Activated T-helper 2 cell treated with anti-CD3 and anti-CD28 coated beads, Interferon-gamma antibody, Interleukin-2, Interleukin-4, amounts not matched to agents 10 μg/mL and 5 μg/mL and 100 μg/mL, durations not matched to agents 14 hours and 24 hours and 36 hours (primary cell): ENCODE data around the gene NABP1. TPM values are rescaled to one million over a fixed set of nuclear protein-coding genes. Genes with fewer than 3 reads are reported as not detected.

Experiments used
- DNase-seq: peaks from one replicate; pipeline ENCODE4 v3.0.0; 2021; ENCODE audit warnings: low spot score
- H3K27ac Mint-ChIP-seq: one replicate; pipeline ENCODE4 v1.8.0; 2021; ENCODE audit warnings: mixed read lengths
- H3K27me3 Mint-ChIP-seq: one replicate; pipeline ENCODE4 v1.8.0; 2021; ENCODE audit warnings: low read depth, mixed read lengths
- H3K36me3 Mint-ChIP-seq: one replicate; pipeline ENCODE4 v1.8.0; 2021; ENCODE audit warnings: low read depth, mixed read lengths
- H3K4me1 Mint-ChIP-seq: one replicate; pipeline ENCODE4 v1.8.0; 2021; ENCODE audit warnings: low read depth, mixed read lengths
- H3K4me3 Mint-ChIP-seq: one replicate; pipeline ENCODE4 v1.8.0; 2021; ENCODE audit warnings: low read depth, mild to moderate bottlenecking, moderate library complexity, mixed read lengths
- H3K9me3 Mint-ChIP-seq: one replicate; pipeline ENCODE4 v1.8.0; 2021; ENCODE audit warnings: mixed read lengths
- intact Hi-C: fragments of 100-400 bp; cut with micrococcal nuclease; formaldehyde crosslinking; loops from one replicate; pipeline ENCODE4 v1.15.1; 2023
- total RNA-seq: library from RNA; stranded (reverse); gene quantifications from 2 replicates; pipeline ENCODE4 v1.2.3, GENCODE V29; 2022

Gene NABP1
- total RNA-seq, result 39.9 and 40.0 TPM in 2 replicates

- peaks cover 42% of the 10 kb centered on the region for H3K36me3 Mint-ChIP-seq
- peak within 1 kb of the TSS; percentile 99 for H3K27ac Mint-ChIP-seq
- intact Hi-C loops, result loop anchor here (1.0 to 5.0 kb wide), 6 partner anchors 486 to 955 kb away; partner anchors contain the start of gene STAT4
- peak within 1 kb of the TSS; percentile 84 for H3K4me3 Mint-ChIP-seq
- no peaks in the 10 kb centered on the region for H3K27me3 Mint-ChIP-seq
- peaks cover 51% of the 10 kb centered on the region for H3K4me1 Mint-ChIP-seq
- DNase-seq, result peak; percentile 97
- peaks cover 5% of the 10 kb centered on the region for H3K9me3 Mint-ChIP-seq
These were observed at the start of gene NABP1 for GRCh38 chr2:191677646-191678436. NABP1 (plus strand) TSS chr2:191678136; CDS start chr2:191678615, 479 bp downstream.

- H3K4me1 Mint-ChIP-seq, result peaks cover 46% of the 10 kb centered on the region
- no peak overlapping the region for H3K27ac Mint-ChIP-seq
- H3K9me3 Mint-ChIP-seq, result peaks cover 11% of the 10 kb centered on the region
- DNase-seq, result no peak
- peaks cover 4% of the 10 kb centered on the region for H3K27me3 Mint-ChIP-seq
- H3K4me3 Mint-ChIP-seq, result no peak overlapping the region
- intact Hi-C loops, result no loop called here
- H3K36me3 Mint-ChIP-seq, result peaks cover 3% of the 10 kb centered on the region
These were observed 48.9 kb upstream of the NABP1 start for GRCh38 chr2:191629001-191629453.

- H3K4me3 Mint-ChIP-seq, result no peak overlapping the region
- H3K4me1 Mint-ChIP-seq, result peaks cover 37% of the 10 kb centered on the region
- peaks cover 11% of the 10 kb centered on the region for H3K9me3 Mint-ChIP-seq
- peaks cover 3% of the 10 kb centered on the region for H3K36me3 Mint-ChIP-seq
- intact Hi-C loops, result no loop called here
- DNase-seq, result no peak
- no peak overlapping the region for H3K27ac Mint-ChIP-seq
- peaks cover 4% of the 10 kb centered on the region for H3K27me3 Mint-ChIP-seq
These were observed 47.8 kb upstream of the NABP1 start for GRCh38 chr2:191629976-191630712.

GRCh38 chr2:191631754-191632153 lies 46.2 kb upstream of the NABP1 start:
- no peak overlapping the region for H3K27ac Mint-ChIP-seq
- H3K4me3 Mint-ChIP-seq, result no peak overlapping the region
- peaks cover 45% of the 10 kb centered on the region for H3K4me1 Mint-ChIP-seq
- peaks cover 3% of the 10 kb centered on the region for H3K36me3 Mint-ChIP-seq
- no peak for DNase-seq
- H3K9me3 Mint-ChIP-seq, result peaks cover 8% of the 10 kb centered on the region
- H3K27me3 Mint-ChIP-seq, result peaks cover 8% of the 10 kb centered on the region
- intact Hi-C loops, result no loop called here

- intact Hi-C loops, result no loop called here
- H3K27ac Mint-ChIP-seq, result no peak overlapping the region
- H3K9me3 Mint-ChIP-seq, result peaks cover 5% of the 10 kb centered on the region
- H3K36me3 Mint-ChIP-seq, result no peaks in the 10 kb centered on the region
- peaks cover 8% of the 10 kb centered on the region for H3K27me3 Mint-ChIP-seq
- no peak for DNase-seq
- H3K4me3 Mint-ChIP-seq, result no peak overlapping the region
- peaks cover 45% of the 10 kb centered on the region for H3K4me1 Mint-ChIP-seq
These were observed 45.5 kb upstream of the NABP1 start for GRCh38 chr2:191632426-191632825.

GRCh38 chr2:191634791-191635190 lies 43.1 kb upstream of the NABP1 start:
- Mint-ChIP-seq H3K27me3 (peaks cover 4% of the 10 kb centered on the region), H3K36me3 (no peaks in the 10 kb centered on the region), H3K4me3 (no peak overlapping the region), H3K4me1 (peaks cover 49% of the 10 kb centered on the region), H3K27ac (no peak overlapping the region), H3K9me3 (no peaks in the 10 kb centered on the region)
- intact Hi-C loops, result loop anchor here (5.0 kb wide), 2 partner anchors 113 to 612 kb away; no protein-coding TSS in a partner anchor
- no peak for DNase-seq

GRCh38 chr2:191635333-191636234 lies 42.4 kb upstream of the NABP1 start:
- no peak overlapping the region for H3K4me3 Mint-ChIP-seq
- peaks cover 48% of the 10 kb centered on the region for H3K4me1 Mint-ChIP-seq
- H3K9me3 Mint-ChIP-seq, result no peaks in the 10 kb centered on the region
- no peak overlapping the region for H3K27ac Mint-ChIP-seq
- intact Hi-C loops, result loop anchor here (5.0 kb wide), 2 partner anchors 112 to 613 kb away; no protein-coding TSS in a partner anchor
- peaks cover 4% of the 10 kb centered on the region for H3K27me3 Mint-ChIP-seq
- no peak for DNase-seq
- H3K36me3 Mint-ChIP-seq, result no peaks in the 10 kb centered on the region

- no peaks in the 10 kb centered on the region for H3K36me3 Mint-ChIP-seq
- no peak for DNase-seq
- no peak overlapping the region for H3K4me3 Mint-ChIP-seq
- peaks cover 5% of the 10 kb centered on the region for H3K27me3 Mint-ChIP-seq
- H3K27ac Mint-ChIP-seq, result no peak overlapping the region
- intact Hi-C loops, result loop anchor here (5.0 kb wide), 2 partner anchors 111 to 614 kb away; no protein-coding TSS in a partner anchor
- H3K4me1 Mint-ChIP-seq, result peaks cover 51% of the 10 kb centered on the region
- no peaks in the 10 kb centered on the region for H3K9me3 Mint-ChIP-seq
These were observed 41.7 kb upstream of the NABP1 start for GRCh38 chr2:191636235-191636543.

GRCh38 chr2:191636586-191636985 lies 41.4 kb upstream of the NABP1 start:
- Mint-ChIP-seq H3K4me1 (peaks cover 52% of the 10 kb centered on the region), H3K4me3 (no peak overlapping the region), H3K27me3 (peaks cover 6% of the 10 kb centered on the region), H3K9me3 (no peaks in the 10 kb centered on the region), H3K36me3 (no peaks in the 10 kb centered on the region), H3K27ac (no peak overlapping the region)
- intact Hi-C loops, result loop anchor here (5.0 kb wide), 2 partner anchors 111 to 614 kb away; no protein-coding TSS in a partner anchor
- DNase-seq, result no peak

GRCh38 chr2:191637182-191638078 lies 40.5 kb upstream of the NABP1 start:
- intact Hi-C loops, result loop anchor here (1.0 to 5.0 kb wide), 7 partner anchors 12 to 615 kb away; no protein-coding TSS in a partner anchor
- no peaks in the 10 kb centered on the region for H3K9me3 Mint-ChIP-seq
- no peaks in the 10 kb centered on the region for H3K36me3 Mint-ChIP-seq
- peak overlapping the region; percentile 66 for H3K4me3 Mint-ChIP-seq
- H3K27ac Mint-ChIP-seq, result peak overlapping the region; percentile 81
- peaks cover 54% of the 10 kb centered on the region for H3K4me1 Mint-ChIP-seq
- DNase-seq, result peak; percentile 19
- H3K27me3 Mint-ChIP-seq, result peaks cover 8% of the 10 kb centered on the region

GRCh38 chr2:191638079-191638801 lies 39.7 kb upstream of the NABP1 start:
- Mint-ChIP-seq H3K4me3 (peak overlapping the region; percentile 66), H3K9me3 (no peaks in the 10 kb centered on the region), H3K27ac (peak overlapping the region; percentile 81), H3K27me3 (peaks cover 9% of the 10 kb centered on the region), H3K36me3 (no peaks in the 10 kb centered on the region), H3K4me1 (peaks cover 55% of the 10 kb centered on the region)
- DNase-seq, result no peak
- intact Hi-C loops, result loop anchor here (5.0 kb wide), 2 partner anchors 109 to 616 kb away; no protein-coding TSS in a partner anchor
